Keratinocyte (primary cell): Measurements from ENCODE around the gene RAB5IF. TPM values are rescaled to one million over a fixed set of nuclear protein-coding genes. Genes with fewer than 3 reads are reported as not detected.

Experiments
- DNase-seq: peaks from one replicate; pipeline ENCODE4 v3.0.0-alpha.2; 2011; ENCODE audit warnings: low read depth, missing footprints, low spot score
- FAIRE-seq: peaks from 2 replicates; lab custom pipeline; 2011; peaks lifted over from hg19 to GRCh38; lab: Jason Lieb, UNC
- H2AFZ ChIP-seq: 2 replicates; pipeline ENCODE4 v1.6.0; 2012; ENCODE audit warnings: low read length, control low read depth, inconsistent platforms; ENCODE audit not compliant: control insufficient read depth
- H3K27ac ChIP-seq: 2 replicates; pipeline ENCODE4 v1.5.1; 2011; ENCODE audit warnings: low read length; ENCODE audit not compliant: control insufficient read depth, insufficient read depth
- H3K27me3 ChIP-seq: 3 replicates; pipeline ENCODE4 v1.6.0; 2011; ENCODE audit warnings: low read length; ENCODE audit not compliant: control insufficient read depth, insufficient read depth; ENCODE audit errors: extremely low read depth
- H3K36me3 ChIP-seq, 2 experiments: 2 replicates in 1 of 2; 3 replicates in 1 of 2; pipeline ENCODE4 v1.5.1; 2011; ENCODE audit warnings: low read length in 2 of 2, mild to moderate bottlenecking in 1 of 2; ENCODE audit not compliant: control insufficient read depth in 2 of 2, insufficient read depth in 2 of 2; ENCODE audit errors: extremely low read depth in 1 of 2
- H3K4me1 ChIP-seq: 3 replicates; pipeline ENCODE4 v1.5.1; 2011; ENCODE audit warnings: low read length; ENCODE audit not compliant: control insufficient read depth, insufficient read depth; ENCODE audit errors: extremely low read depth
- H3K4me2 ChIP-seq: 3 replicates; pipeline ENCODE4 v1.6.0; 2011; ENCODE audit warnings: low read depth, low read length; ENCODE audit not compliant: control insufficient read depth, insufficient read depth; ENCODE audit errors: extremely low read depth
- H3K4me3 ChIP-seq, 3 experiments: fragments of 200-600 bp in 1 of 3; sonication (generic) in 1 of 3; 2 replicates in 2 of 3; 3 replicates in 1 of 3; pipeline ENCODE4 v1.5.1; 2011 to 2016; ENCODE audit warnings: low read length in 3 of 3, mild to moderate bottlenecking in 3 of 3, control low read depth in 2 of 3, inconsistent platforms in 1 of 3, low read depth in 1 of 3, mixed read lengths in 1 of 3, mixed run types in 1 of 3, moderate library complexity in 1 of 3; ENCODE audit not compliant: control insufficient read depth in 2 of 3, insufficient read depth in 2 of 3; ENCODE audit errors: extremely low read depth in 1 of 3
- H3K79me2 ChIP-seq: 2 replicates; pipeline ENCODE4 v1.6.0; 2012; ENCODE audit warnings: low read length; ENCODE audit not compliant: control insufficient read depth, insufficient read depth
- H3K9ac ChIP-seq: 3 replicates; pipeline ENCODE4 v1.6.0; 2011; ENCODE audit warnings: low read length; ENCODE audit not compliant: control insufficient read depth, insufficient read depth; ENCODE audit errors: extremely low read depth
- H3K9me1 ChIP-seq: 3 replicates; pipeline ENCODE4 v1.6.0; 2011; ENCODE audit warnings: low read length; ENCODE audit not compliant: control insufficient read depth, insufficient read depth; ENCODE audit errors: extremely low read depth
- H3K9me3 ChIP-seq: 2 replicates; pipeline ENCODE4 v1.5.1; 2012; ENCODE audit warnings: low read depth, low read length; ENCODE audit not compliant: control insufficient read depth
- H4K20me1 ChIP-seq: 3 replicates; pipeline ENCODE4 v1.6.0; 2011; ENCODE audit warnings: low read length; ENCODE audit not compliant: control insufficient read depth, insufficient read depth; ENCODE audit errors: extremely low read depth
- CTCF ChIP-seq, 3 experiments: IDR thresholded peaks in 1 of 3; conservative IDR thresholded peaks in 1 of 3; optimal IDR thresholded peaks in 1 of 3; 2 replicates in 2 of 3; 3 replicates in 1 of 3; pipeline versions ENCODE3 to v1.5.1; 2011; ENCODE audit warnings: low read length in 3 of 3, mild to moderate bottlenecking in 3 of 3, moderate library complexity in 2 of 3, control low read depth in 1 of 3, inconsistent platforms in 1 of 3; ENCODE audit not compliant: insufficient read depth in 2 of 3; ENCODE audit errors: extremely low read depth in 1 of 3
- EZH2 ChIP-seq: IDR thresholded peaks from one replicate; pipeline ENCODE4 v1.6.1; 2012; ENCODE audit warnings: inconsistent platforms, mild to moderate bottlenecking, low read length, moderate library complexity
- dilution Hi-C: fragments of 300-500 bp; cut with MboI; formaldehyde crosslinking; loops from one replicate; pipeline ENCODE4 v1.7.0; 2020; ENCODE audit warnings: low sequenced_read_pairs; ENCODE audit not compliant: extremely low pct_ligation_motif_present
- polyA plus RNA-seq, 5 experiments: library from polyadenylated mRNA; depleted of rRNA in 3 of 5; stranded (reverse) in 3 of 5; stranded (forward) in 1 of 5; unstranded in 1 of 5; fragments of >200 nt; gene quantifications; 1 replicate in 1 of 5; 2 replicates in 3 of 5; 3 replicates in 1 of 5; pipeline versions ENCODE4 v1.2.1 to v1.2.3, GENCODE V29; 2011 to 2012; ENCODE audit warnings: missing spikeins in 2 of 5, low read depth in 1 of 5, low replicate concordance in 1 of 5

RAB5IF gene
- polyA plus RNA-seq, 1 donor (not counting 4 experiments of a cell fraction or from before 2014, with no cell fraction given): 188 TPM

- no peak for FAIRE-seq
Measured at GRCh38 chr20:36641506-36641843, 35.9 kb downstream of the RAB5IF start.

GRCh38 chr20:36642136-36642535 is 36.6 kb downstream of the RAB5IF start:
- TF ChIP-seq EZH2 (no peak), CTCF (optimal IDR thresholded peaks at IDR 0.05 in 1 of 3, IDR thresholded peaks at IDR 0.05 in 1 of 3, conservative IDR thresholded peaks at IDR 0.05 in 1 of 3; ENCODE audit: extremely low read depth in 1 of 3, insufficient read depth in 2 of 3, low read length in 3 of 3) (no peak)
- Histone ChIP-seq H3K27ac (no peak overlapping the region), H3K9ac (no peak overlapping the region), H4K20me1 (no peaks in the 10 kb centered on the region), H3K4me2 (no peak overlapping the region), H3K27me3 (no peaks in the 10 kb centered on the region), H3K36me3 (no peaks in the 10 kb centered on the region), H3K79me2 (no peaks in the 10 kb centered on the region), H3K4me3 (no peak overlapping the region), H3K9me1 (no peaks in the 10 kb centered on the region), H2AFZ (no peak overlapping the region), H3K4me1 (peaks cover 6% of the 10 kb centered on the region), H3K9me3 (no peaks in the 10 kb centered on the region)
- dilution Hi-C loops: no loop called here
- DNase-seq (no peak), FAIRE-seq (no peak)

More at GRCh38 chr20:36641506-36641843, 35.9 kb downstream of the RAB5IF start:
- Histone ChIP-seq H3K36me3 (no peaks in the 10 kb centered on the region), H3K27ac (no peak overlapping the region), H3K9me1 (no peaks in the 10 kb centered on the region), H2AFZ (no peak overlapping the region), H3K9me3 (no peaks in the 10 kb centered on the region), H3K27me3 (no peaks in the 10 kb centered on the region), H3K9ac (no peak overlapping the region), H3K79me2 (no peaks in the 10 kb centered on the region), H3K4me3 (no peak overlapping the region), H3K4me2 (no peak overlapping the region), H4K20me1 (no peaks in the 10 kb centered on the region), H3K4me1 (peaks cover 2% of the 10 kb centered on the region)
- dilution Hi-C loops: no loop called here
- DNase-seq: no peak
- TF ChIP-seq EZH2 (no peak), CTCF (optimal IDR thresholded peaks at IDR 0.05 in 1 of 3, IDR thresholded peaks at IDR 0.05 in 1 of 3, conservative IDR thresholded peaks at IDR 0.05 in 1 of 3; ENCODE audit: extremely low read depth in 1 of 3, insufficient read depth in 2 of 3, low read length in 3 of 3) (no peak)
